Renal cortex interstitium (tissue), 3 donors: ENCODE data around the gene OR10G3. TPM values are rescaled to one million over a fixed set of nuclear protein-coding genes. Genes with fewer than 3 reads are reported as not detected.

Experiments
- polyA plus RNA-seq, 3 donors: library from polyadenylated mRNA; unstranded; fragments of 120-200 nt; gene quantifications; one replicate each; pipeline ENCODE4 v1.2.1, GENCODE V29; 2013; ENCODE audit not compliant: insufficient read length in 3 of 3

Gene OR10G3
- polyA plus RNA-seq, 3 donors: 0.08 to 0.11 TPM; not detected in 1

Other genes starting within 250 kb of the OR10G3 start
- 100 to 1,000 TPM; 136 to 166 (median 145) TPM for gene SUPT16H, start 196.1 kb downstream of the OR10G3 start, polyA plus RNA-seq
- gene CHD8, start 124.0 kb downstream of the OR10G3 start, polyA plus RNA-seq: 10 to 100 TPM; 72.1 to 81.9 (median 81.6) TPM
- 10 to 100 TPM; 38.7 to 43.7 (median 42.4) TPM for gene RAB2B, start 103.1 kb downstream of the OR10G3 start, polyA plus RNA-seq
- gene TOX4, start 102.9 kb downstream of the OR10G3 start, polyA plus RNA-seq: 10 to 100 TPM; 59.1 to 61.8 (median 61.0) TPM
- gene METTL3, start 68.7 kb downstream of the OR10G3 start, polyA plus RNA-seq: 100 to 1,000 TPM in 1 of 3 donors, 10 to 100 TPM in 2; 87.1 to 106 (median 94.4) TPM
- gene SALL2, start 53.7 kb downstream of the OR10G3 start, polyA plus RNA-seq: 10 to 100 TPM; 54.7 to 72.9 (median 67.9) TPM
- not detected for gene OR10G2, start 54.9 kb upstream of the OR10G3 start, polyA plus RNA-seq
- gene OR4E2, start 73.8 kb upstream of the OR10G3 start, polyA plus RNA-seq: under 1 TPM in 1 of 3 donors, not detected in 2; 0.08 TPM
- under 1 TPM in 2 of 3 donors, not detected in 1; 0.05 to 0.06 TPM for gene OR4E1, start 93.7 kb upstream of the OR10G3 start, polyA plus RNA-seq